ENCODE results near the gene MAP2K4.

Gene MAP2K4

GRCh38 chr17:12040478-12040877 is 19.8 kb downstream of the MAP2K4 start:
- no peak for DNase-seq

- DNase-seq = no peak
Observed at GRCh38 chr17:12041312-12041711, 20.6 kb downstream of the MAP2K4 start.

- no peak for DNase-seq
Observed at GRCh38 chr17:12043702-12044101, 23.0 kb downstream of the MAP2K4 start.

GRCh38 chr17:12046786-12047185 is 26.1 kb downstream of the MAP2K4 start:
- DNase-seq = no peak

GRCh38 chr17:12047681-12048376 is 27.2 kb downstream of the MAP2K4 start:
- DNase-seq = no peak

GRCh38 chr17:12048843-12049473 is 28.3 kb downstream of the MAP2K4 start:
- no peak for DNase-seq

- DNase-seq = no peak
Observed at GRCh38 chr17:12050646-12051225, 30.1 kb downstream of the MAP2K4 start.

- no peak for DNase-seq
Observed at GRCh38 chr17:12053552-12053951, 32.9 kb downstream of the MAP2K4 start.

GRCh38 chr17:12055889-12056288 is 35.2 kb downstream of the MAP2K4 start:
- DNase-seq = no peak

GRCh38 chr17:12057520-12057919 is 36.8 kb downstream of the MAP2K4 start:
- DNase-seq = no peak

- DNase-seq = no peak
Observed at GRCh38 chr17:12058535-12058934, 37.9 kb downstream of the MAP2K4 start.

GRCh38 chr17:12062249-12062648 is 41.6 kb downstream of the MAP2K4 start:
- no peak for DNase-seq

GRCh38 chr17:12064395-12064794 is 43.7 kb downstream of the MAP2K4 start:
- no peak for DNase-seq

GRCh38 chr17:12067485-12067884 is 46.8 kb downstream of the MAP2K4 start:
- no peak for DNase-seq

GRCh38 chr17:12068946-12069345 is 48.3 kb downstream of the MAP2K4 start:
- no peak for DNase-seq

- DNase-seq = no peak
Observed at GRCh38 chr17:12070561-12070960, 49.9 kb downstream of the MAP2K4 start.

GRCh38 chr17:12074346-12074745 is 53.7 kb downstream of the MAP2K4 start:
- DNase-seq = no peak

GRCh38 chr17:12077773-12078172 is 57.1 kb downstream of the MAP2K4 start:
- DNase-seq = no peak

GRCh38 chr17:12078791-12079190 is 58.1 kb downstream of the MAP2K4 start:
- DNase-seq = no peak

- DNase-seq = no peak
Observed at GRCh38 chr17:12081720-12082119, 61.0 kb downstream of the MAP2K4 start.

- no peak for DNase-seq
Observed at GRCh38 chr17:12085076-12085949, 64.6 kb downstream of the MAP2K4 start.

GRCh38 chr17:12088035-12088434 is 67.4 kb downstream of the MAP2K4 start:
- no peak for DNase-seq

GRCh38 chr17:12089809-12090384 is 69.2 kb downstream of the MAP2K4 start:
- no peak for DNase-seq
